ENCODE results near the gene CTDSPL.
"Not testable (repeated sequence)": the region's sequence is repeated elsewhere in the genome, so short reads cannot be mapped to it uniquely, and the experiment has no call there.

Gene CTDSPL

GRCh38 chr3:37988376-37988775 lies 126.7 kb downstream of the CTDSPL start:
- DNase-seq (ENCODE audit: low read depth in 2 of 2), result not testable (repeated sequence)

DNA sequence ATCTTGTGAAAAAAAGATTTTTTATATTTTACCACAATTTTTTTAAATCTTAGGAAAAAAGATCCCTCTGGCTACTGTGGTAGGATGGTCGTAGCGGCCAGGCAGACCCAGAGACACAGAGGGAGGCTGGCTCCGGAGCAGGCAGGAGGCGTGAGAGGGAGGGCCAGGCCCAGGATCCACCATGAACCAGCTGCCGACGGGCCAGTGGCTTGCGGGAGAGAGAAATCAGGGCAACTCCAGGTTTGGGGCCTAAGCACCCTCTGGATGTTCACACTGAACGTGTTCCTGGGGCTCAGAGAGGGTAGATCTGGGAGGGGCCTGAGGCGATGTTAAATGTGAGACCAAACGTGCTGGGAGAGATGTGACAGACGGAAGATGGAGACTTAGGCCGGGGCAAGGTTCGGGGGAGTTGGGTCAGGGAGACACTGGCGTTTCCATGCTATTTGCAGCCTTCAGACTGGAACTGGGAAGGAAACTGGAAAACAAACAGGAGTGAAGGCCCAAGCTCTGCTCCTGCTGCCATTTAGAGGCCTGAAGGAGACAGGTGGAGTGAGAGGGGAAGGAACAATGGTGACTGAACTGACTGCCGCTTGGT lies 127.3 kb downstream of the CTDSPL start:
- DNase-seq (ENCODE audit: low read depth in 2 of 2), result no peak

- DNase-seq (ENCODE audit: low read depth in 2 of 2), result no peak
These were observed 128.3 kb downstream of the CTDSPL start for GRCh38 chr3:37989821-37990480.

DNA sequence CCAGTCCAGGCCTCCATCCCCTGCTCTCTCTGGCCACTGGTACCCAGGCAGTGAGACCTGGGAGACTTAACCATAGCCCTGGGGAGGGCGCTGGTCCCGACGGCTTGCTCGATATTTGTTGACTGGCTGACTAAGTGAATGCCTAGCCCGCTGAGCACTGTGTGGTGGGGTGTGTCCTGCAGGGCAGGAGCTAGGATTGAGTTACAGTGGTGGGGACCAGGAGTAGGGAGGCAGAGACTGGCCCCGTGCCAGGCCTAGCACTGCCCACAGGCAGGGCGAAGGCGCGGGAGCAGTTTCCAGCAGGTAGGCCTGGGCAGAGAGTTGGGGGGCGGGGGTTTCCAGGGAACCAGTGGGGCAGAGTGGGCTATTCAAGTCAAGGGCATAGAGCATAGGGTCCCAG lies 128.8 kb downstream of the CTDSPL start, which contains the start of gene VILL:
TSS of gene VILL (plus strand) at position 260 of the 400 bp plus-strand sequence. CDS start 2,887 bp downstream, outside the sequence.
- no peak for DNase-seq (ENCODE audit: low read depth in 2 of 2)

DNA sequence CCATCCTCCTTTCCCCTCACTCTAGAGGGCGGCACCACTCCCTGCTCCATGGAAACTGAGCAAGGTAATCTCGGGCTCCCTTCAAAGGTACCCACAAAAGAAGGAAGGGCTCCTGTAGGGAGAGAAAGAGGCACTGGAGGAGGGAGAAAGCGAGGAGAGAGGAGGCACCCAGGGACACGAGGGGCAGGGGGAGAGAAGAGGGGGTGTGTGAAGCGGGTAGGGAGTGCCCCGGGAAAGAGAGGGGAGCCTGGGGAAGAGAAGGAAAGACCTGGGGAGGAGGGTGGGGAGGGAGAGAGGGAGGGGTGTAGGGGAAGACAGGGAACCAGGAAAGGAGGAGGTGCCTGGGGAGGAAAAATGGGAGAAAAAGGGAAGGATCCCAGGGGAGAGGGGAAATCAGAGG lies 129.4 kb downstream of the CTDSPL start:
- no peak for DNase-seq (ENCODE audit: low read depth in 2 of 2)

- no peak for DNase-seq (ENCODE audit: low read depth in 2 of 2)
These were observed 130.1 kb downstream of the CTDSPL start for GRCh38 chr3:37991823-37992222.

GRCh38 chr3:37992271-37993066 lies 130.8 kb downstream of the CTDSPL start:
- DNase-seq (ENCODE audit: low read depth in 2 of 2), result no peak

- DNase-seq (ENCODE audit: low read depth in 2 of 2), result no peak
These were observed 131.4 kb downstream of the CTDSPL start for GRCh38 chr3:37993067-37993455.

- DNase-seq (ENCODE audit: low read depth in 2 of 2), result no peak
These were observed 131.8 kb downstream of the CTDSPL start for GRCh38 chr3:37993460-37993819.

GRCh38 chr3:37993820-37994638 lies 132.3 kb downstream of the CTDSPL start:
- DNase-seq (ENCODE audit: low read depth in 2 of 2), result peak in 1 of 2 donors; percentile 27

GRCh38 chr3:37994639-37994972 lies 132.9 kb downstream of the CTDSPL start:
- no peak for DNase-seq (ENCODE audit: low read depth in 2 of 2)

DNA sequence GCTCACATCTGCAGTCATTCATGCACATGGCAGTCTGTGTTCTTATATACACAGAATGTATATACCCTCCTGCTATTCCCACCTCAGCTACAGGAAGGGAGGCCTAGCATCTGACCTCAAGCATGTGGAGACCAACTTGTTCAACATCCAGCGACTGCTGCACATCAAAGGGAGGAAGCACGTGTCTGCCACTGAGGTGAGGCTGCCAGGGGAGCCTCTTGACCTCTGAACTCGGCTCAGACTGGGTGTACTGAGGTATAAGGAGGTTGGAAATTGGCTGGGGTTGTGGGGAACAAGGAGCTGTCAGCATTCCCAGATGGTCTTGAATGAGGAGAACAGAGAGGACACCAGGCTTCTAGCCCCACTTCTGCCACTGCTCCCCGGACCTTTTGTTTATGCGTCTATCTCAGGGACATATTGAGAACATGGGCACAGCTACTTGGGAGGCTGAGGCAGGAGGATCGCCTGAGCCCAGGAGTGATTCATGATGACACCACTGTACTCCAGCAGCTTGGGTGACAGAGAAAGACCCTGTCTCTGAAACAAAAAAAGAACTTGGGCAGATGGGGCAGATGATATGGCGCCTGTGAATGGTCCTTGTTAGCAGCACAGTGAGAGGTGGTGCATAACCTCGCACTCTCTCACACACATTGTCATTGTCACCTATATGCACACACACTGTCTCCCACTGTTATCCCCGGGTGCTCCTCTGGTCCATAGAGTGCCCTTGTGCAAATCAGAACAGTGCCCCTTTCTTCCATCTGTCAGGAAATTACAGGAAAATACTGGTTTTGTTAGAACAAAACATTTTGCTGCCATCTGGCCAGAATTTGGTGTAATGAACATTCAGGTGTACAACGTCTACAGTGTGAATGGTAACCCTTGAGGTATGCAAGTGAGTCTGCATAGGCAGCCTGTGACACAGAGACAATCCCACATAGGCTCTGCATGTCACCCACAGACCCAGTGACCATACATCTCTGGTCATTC lies 134.3 kb downstream of the CTDSPL start:
- no peak for DNase-seq (ENCODE audit: low read depth in 2 of 2)

DNA sequence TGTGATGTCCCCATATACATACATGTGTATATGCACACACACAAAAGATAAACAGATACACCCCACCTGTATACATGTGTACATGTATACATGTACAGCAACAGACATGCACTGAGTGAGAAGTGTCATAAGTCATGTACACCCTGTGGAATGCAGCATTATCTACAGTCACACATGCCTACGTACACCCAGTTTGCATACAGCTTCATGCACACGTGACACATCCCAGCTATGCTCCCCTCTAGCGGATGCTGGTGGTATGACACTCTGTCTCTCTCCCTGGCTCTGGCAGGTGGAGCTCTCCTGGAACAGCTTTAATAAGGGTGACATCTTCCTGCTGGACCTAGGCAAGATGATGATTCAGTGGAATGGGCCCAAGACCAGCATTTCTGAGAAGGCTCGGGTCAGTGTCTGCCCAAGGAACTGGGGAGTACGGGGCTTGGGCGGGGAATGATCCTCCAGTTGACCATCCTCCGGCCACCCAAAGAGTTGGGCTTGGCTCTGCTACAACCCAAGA lies 135.2 kb downstream of the CTDSPL start:
- DNase-seq (ENCODE audit: low read depth in 2 of 2), result peak; percentile 50 to 72

DNA sequence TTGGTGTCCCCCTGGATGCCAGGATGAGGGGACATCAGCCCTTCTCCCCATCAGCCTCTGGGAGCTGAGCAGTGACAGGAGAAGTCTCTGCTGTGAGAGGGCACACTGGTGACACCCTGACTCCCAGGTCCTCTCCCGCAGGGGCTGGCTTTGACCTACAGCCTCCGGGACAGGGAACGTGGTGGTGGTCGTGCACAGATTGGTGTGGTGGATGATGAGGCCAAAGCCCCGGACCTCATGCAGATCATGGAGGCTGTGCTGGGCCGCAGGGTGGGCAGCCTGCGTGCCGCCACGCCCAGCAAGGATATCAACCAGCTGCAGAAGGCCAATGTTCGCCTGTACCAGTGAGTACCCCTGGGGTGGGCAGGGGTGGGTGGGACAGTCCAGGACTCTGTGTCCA lies 135.7 kb downstream of the CTDSPL start:
- no peak for DNase-seq (ENCODE audit: low read depth in 2 of 2)

- DNase-seq (ENCODE audit: low read depth in 2 of 2), result no peak
These were observed 136.2 kb downstream of the CTDSPL start for GRCh38 chr3:37997791-37998370.

- DNase-seq (ENCODE audit: low read depth in 2 of 2), result no peak
These were observed 138.2 kb downstream of the CTDSPL start for GRCh38 chr3:37999836-38000235.

DNA sequence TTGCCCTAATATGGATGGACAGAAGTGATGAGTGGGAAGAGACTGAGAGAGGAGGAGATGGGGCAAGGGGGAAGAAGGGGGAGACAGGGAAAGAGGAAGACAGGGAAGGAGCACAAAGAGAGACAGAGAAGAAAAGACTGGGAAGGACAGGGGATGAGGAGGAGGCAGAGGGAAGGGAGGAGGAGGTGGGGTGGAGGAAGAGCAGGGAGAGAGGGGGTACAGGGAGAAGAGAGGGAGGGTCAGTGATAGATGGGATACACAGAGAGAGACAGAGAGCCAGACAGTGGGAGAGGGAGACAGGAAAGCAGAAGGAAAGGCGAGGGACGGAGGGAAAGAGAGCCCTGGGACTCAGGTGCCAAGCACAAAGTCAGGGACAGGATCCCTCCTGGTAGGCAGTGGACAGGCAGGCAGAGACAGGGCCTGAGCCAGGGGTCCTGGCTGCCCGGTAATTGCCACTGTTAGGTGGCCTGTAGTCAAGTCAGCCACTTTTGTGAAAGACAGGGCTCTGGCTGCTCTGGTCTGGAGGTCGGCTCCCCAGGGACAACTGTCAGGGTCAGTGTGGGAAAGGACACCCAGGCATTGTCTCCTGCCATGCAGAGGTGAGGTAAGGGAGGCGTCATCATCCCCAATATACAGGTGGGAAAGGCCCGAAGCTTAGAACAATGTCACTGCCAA lies 138.7 kb downstream of the CTDSPL start:
- DNase-seq (ENCODE audit: low read depth in 2 of 2), result no peak

GRCh38 chr3:38000965-38001455 lies 139.3 kb downstream of the CTDSPL start:
- no peak for DNase-seq (ENCODE audit: low read depth in 2 of 2)

GRCh38 chr3:38001456-38002081 lies 139.9 kb downstream of the CTDSPL start:
- DNase-seq (ENCODE audit: low read depth in 2 of 2), result no peak

Data from stimulated activated CD8-positive, alpha-beta memory T cell treated with anti-CD3 and anti-CD28 coated beads, Interleukin-7, amount 100 ng/mL, for 1 hour (primary cell).